Vagina (tissue), 2 donors: ENCODE data around the gene TEX36.

ENCODE experiments used
- CTCF ChIP-seq, 3 experiments: fragments of 450-650 bp in 2 of 3; fragments of 200-600 bp in 1 of 3; sonication (generic) in 1 of 3; IDR thresholded peaks; one replicate each; pipeline ENCODE4 v1.5.1; 2017 to 2019; ENCODE audit warnings: antibody characterized with exemption in 3 of 3, mild to moderate bottlenecking in 2 of 3, moderate library complexity in 2 of 3
- POLR2AphosphoS5 ChIP-seq, 2 donors: sonication (generic); formaldehyde crosslinking; IDR thresholded peaks; one replicate each; pipeline ENCODE4 v1.9.0; 2017; ENCODE audit warnings: antibody characterized with exemption in 2 of 2, mild to moderate bottlenecking in 2 of 2, low read depth in 1 of 2; ENCODE audit not compliant: insufficient read depth in 1 of 2

- TF ChIP-seq CTCF (IDR thresholded peaks at IDR 0.05) (no peak), POLR2AphosphoS5 (IDR thresholded peaks at IDR 0.05; ENCODE audit: insufficient read depth in 1 of 2, low read depth in 1 of 2) (no peak)
These were observed 20.9 kb downstream of the TEX36 start for GRCh38 chr10:125661941-125662515.
